GM10248 (cell line): ENCODE data around the gene AHR.

Source experiments
- CTCF ChIA-PET: fragments of 300-600 bp; sonication (Branson Sonifier 250); formaldehyde crosslinking; extraction: SDS; loops from one replicate; lab custom pipeline; 2021; ENCODE audit warnings: antibody characterized with exemption; lab: Yijun Ruan, JAX
- POLR2A ChIA-PET: fragments of 350-650 bp; sonication (Branson Sonifier 250); formaldehyde crosslinking; extraction: SDS; loops from one replicate; lab custom pipeline; 2020; ENCODE audit warnings: antibody characterized with exemption; lab: Yijun Ruan, JAX
- DNase-seq: peaks from one replicate; pipeline ENCODE4 v3.0.0; 2012; ENCODE audit errors: extremely low spot score
- CTCF ChIP-seq: IDR thresholded peaks from 2 replicates; pipeline ENCODE4 v1.5.1; 2012; ENCODE audit warnings: mild to moderate bottlenecking, low read depth; ENCODE audit errors: extremely low read depth, missing control alignments, control extremely low read depth

The AHR gene

GRCh38 chr7:17355050-17355449, 56.6 kb downstream of the AHR start:
- ChIA-PET POLR2A (no interaction called here), CTCF (interaction anchor here (1.1 to 1.2 kb wide), 2 partner anchors 8 to 15 kb away, joined by 3 to 4 read pairs; no protein-coding TSS in a partner anchor)
- no peak for DNase-seq
- no peak for TF ChIP-seq CTCF

- no peak for TF ChIP-seq CTCF
- ChIA-PET POLR2A (no interaction called here), CTCF (interaction anchor here (0.9 kb wide), 1 partner anchor 27 kb away, joined by 3 read pairs; no protein-coding TSS in a partner anchor)
- DNase-seq, result no peak
These were observed 59.5 kb downstream of the AHR start for GRCh38 chr7:17357952-17358351.

- POLR2A ChIA-PET, result interaction anchor here (0.6 kb wide), 1 partner anchor 54 kb away, joined by 3 read pairs; no protein-coding TSS in a partner anchor
- CTCF ChIA-PET, result interaction anchor here (1.3 to 1.6 kb wide), 4 partner anchors 10 to 58 kb away, joined by 3 to 6 read pairs (median 4); no protein-coding TSS in a partner anchor
- TF ChIP-seq CTCF, result no peak
- DNase-seq, result no peak
These were observed 61.2 kb downstream of the AHR start for GRCh38 chr7:17359610-17360009.

- DNase-seq, result no peak
- ChIA-PET CTCF (interaction anchor here (0.7 to 1.5 kb wide), 2 partner anchors 8 to 32 kb away, joined by 3 to 4 read pairs; no protein-coding TSS in a partner anchor), POLR2A (no interaction called here)
- no peak for TF ChIP-seq CTCF
These were observed 64.1 kb downstream of the AHR start for GRCh38 chr7:17362439-17363105.

GRCh38 chr7:17364671-17365070, 66.2 kb downstream of the AHR start:
- POLR2A ChIA-PET, result no interaction called here
- CTCF ChIA-PET, result interaction anchor here (1.1 to 1.3 kb wide), 3 partner anchors 10 to 18 kb away, joined by 3 to 4 read pairs (median 3); no protein-coding TSS in a partner anchor
- DNase-seq, result no peak
- TF ChIP-seq CTCF, result no peak

GRCh38 chr7:17365775-17366174, 67.3 kb downstream of the AHR start:
- DNase-seq, result no peak
- CTCF ChIA-PET, result interaction anchor here (1.1 to 1.8 kb wide), 3 partner anchors 11 to 19 kb away, joined by 3 to 4 read pairs (median 3); no protein-coding TSS in a partner anchor
- POLR2A ChIA-PET, result no interaction called here
- TF ChIP-seq CTCF, result no peak
